ENCODE results near the gene ZNF768. TPM values are rescaled to one million over a fixed set of nuclear protein-coding genes. Genes with fewer than 3 reads are reported as not detected.

ZNF768 gene
- total RNA-seq, 6 donors from 2014 or later: 27.3 to 58.7 (median 34.8) TPM

DNA sequence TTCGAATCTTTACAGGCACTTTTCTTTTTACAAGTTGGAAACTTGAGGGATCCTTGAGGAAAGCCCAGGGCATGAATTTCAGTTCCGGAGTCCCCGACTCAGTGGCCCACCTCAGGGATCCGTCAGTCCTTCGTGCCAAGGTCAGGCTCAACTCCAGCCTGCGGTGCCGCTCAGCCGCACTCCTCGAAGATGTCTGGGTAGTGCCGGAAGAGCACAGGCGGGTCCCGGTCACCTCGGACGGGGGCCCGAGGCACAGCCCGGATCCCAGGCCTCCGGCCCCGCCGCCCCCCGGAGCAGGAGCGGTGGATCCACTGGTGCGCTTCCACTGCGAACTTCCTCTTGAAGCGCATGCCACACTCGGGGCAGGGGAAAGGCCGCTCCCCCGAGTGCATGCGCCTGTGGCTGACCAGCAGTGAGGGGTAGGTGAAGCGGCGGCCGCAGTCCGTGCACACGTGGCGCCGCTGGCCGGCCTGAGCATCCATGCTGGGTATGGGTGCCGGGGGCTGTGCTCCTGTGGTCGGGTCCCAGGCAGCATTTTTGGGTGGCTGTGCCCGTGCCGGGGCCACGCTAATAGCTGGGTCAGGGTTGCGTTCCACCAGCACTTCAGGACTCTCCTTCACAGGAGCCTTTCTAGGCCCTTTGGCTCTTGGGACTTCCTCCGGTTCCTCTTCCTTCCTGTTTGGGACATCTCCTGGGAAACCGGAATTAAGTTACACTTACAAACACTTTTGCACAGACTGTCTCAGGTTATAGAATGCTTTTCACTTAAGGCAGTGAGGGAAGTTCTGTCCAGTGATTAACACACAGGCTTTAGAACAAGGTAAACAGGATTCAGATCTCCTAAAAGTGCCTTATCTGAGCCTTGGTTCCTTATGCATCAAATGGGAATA is 43.6 kb upstream of the ZNF768 start:
- peaks cover 18 to 35% (median 21%) of the 10 kb centered on the region in 4 donors for H3K4me1 ChIP-seq
- ATAC-seq (ENCODE audit: low FRiP score in 2 of 2) (no peak), DNase-seq (peak in 1 of 2 donors; percentile 83)
- H3K9me3 ChIP-seq: no peaks in the 10 kb centered on the region
- H3K27ac ChIP-seq: peak overlapping the region; percentile 7 to 99 (median 97)
- 81 to 91% methylated on average over 26 to 43 of the region's 44 CpGs for WGBS, 2 donors
- peak in 1 of 4 donors; percentile 12 for TF ChIP-seq POLR2A (IDR thresholded peaks at IDR 0.05)
- peak in 1 of 2 donors; percentile 12 for TF ChIP-seq POLR2AphosphoS5 (IDR thresholded peaks at IDR 0.05)
- no peak for TF ChIP-seq EP300 (IDR thresholded peaks at IDR 0.05)
- TF ChIP-seq, protein P1, sequence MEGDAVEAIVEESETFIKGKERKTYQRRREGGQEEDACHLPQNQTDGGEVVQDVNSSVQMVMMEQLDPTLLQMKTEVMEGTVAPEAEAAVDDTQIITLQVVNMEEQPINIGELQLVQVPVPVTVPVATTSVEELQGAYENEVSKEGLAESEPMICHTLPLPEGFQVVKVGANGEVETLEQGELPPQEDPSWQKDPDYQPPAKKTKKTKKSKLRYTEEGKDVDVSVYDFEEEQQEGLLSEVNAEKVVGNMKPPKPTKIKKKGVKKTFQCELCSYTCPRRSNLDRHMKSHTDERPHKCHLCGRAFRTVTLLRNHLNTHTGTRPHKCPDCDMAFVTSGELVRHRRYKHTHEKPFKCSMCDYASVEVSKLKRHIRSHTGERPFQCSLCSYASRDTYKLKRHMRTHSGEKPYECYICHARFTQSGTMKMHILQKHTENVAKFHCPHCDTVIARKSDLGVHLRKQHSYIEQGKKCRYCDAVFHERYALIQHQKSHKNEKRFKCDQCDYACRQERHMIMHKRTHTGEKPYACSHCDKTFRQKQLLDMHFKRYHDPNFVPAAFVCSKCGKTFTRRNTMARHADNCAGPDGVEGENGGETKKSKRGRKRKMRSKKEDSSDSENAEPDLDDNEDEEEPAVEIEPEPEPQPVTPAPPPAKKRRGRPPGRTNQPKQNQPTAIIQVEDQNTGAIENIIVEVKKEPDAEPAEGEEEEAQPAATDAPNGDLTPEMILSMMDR (IDR thresholded peaks at IDR 0.05): no peak
- no peaks in the 10 kb centered on the region for H3K27me3 ChIP-seq
- H3K4me3 ChIP-seq: peak overlapping the region in 2 of 4 donors; percentile 70 to 80
- H3K36me3 ChIP-seq: peaks cover 0 to 4% (median 0%) of the 10 kb centered on the region in 4 donors

DNA sequence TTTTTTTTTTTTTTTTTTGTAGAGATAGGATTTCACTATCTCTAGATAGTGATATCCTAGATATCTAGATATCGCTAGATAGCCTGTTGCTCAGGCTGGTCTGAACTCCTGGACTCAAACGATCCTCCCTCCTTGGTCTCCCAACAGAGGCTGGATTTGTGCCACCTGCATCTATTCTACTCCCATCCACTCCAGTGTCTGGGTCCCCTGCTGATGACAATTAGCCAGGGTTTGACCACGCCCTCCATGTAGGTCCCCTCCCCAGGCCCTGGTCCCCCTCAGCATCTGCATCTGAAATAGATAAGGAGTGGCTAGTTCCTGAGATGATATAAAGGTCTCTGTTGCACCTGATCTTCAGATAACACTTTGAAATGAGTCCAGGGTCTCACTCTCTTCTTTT is 42.9 kb upstream of the ZNF768 start:
- no peak overlapping the region for H3K27ac ChIP-seq
- no peak overlapping the region for H3K4me3 ChIP-seq
- H3K36me3 ChIP-seq: peaks cover 0 to 4% (median 0%) of the 10 kb centered on the region in 4 donors
- WGBS, 2 donors: 91 to 97% methylated on average over 3 of the region's 3 CpGs
- H3K9me3 ChIP-seq: no peaks in the 10 kb centered on the region
- DNase-seq (no peak), ATAC-seq (ENCODE audit: low FRiP score in 2 of 2) (no peak)
- no peak for TF ChIP-seq POLR2A (IDR thresholded peaks at IDR 0.05)
- TF ChIP-seq POLR2AphosphoS5 (IDR thresholded peaks at IDR 0.05): no peak
- TF ChIP-seq, protein P1 (IDR thresholded peaks at IDR 0.05): no peak
- no peak for TF ChIP-seq EP300 (IDR thresholded peaks at IDR 0.05)
- H3K27me3 ChIP-seq: no peaks in the 10 kb centered on the region
- peaks cover 18 to 35% (median 21%) of the 10 kb centered on the region in 4 donors for H3K4me1 ChIP-seq

- H3K4me1 ChIP-seq: peaks cover 18 to 35% (median 21%) of the 10 kb centered on the region in 4 donors
- 58 to 59% methylated on average over 6 of the region's 6 CpGs for WGBS, 2 donors
- ATAC-seq (ENCODE audit: low FRiP score in 2 of 2) (no peak), DNase-seq (peak in 1 of 2 donors; percentile 40)
- peaks cover 0 to 4% (median 0%) of the 10 kb centered on the region in 4 donors for H3K36me3 ChIP-seq
- peak overlapping the region in 3 of 4 donors; percentile 18 to 57 (median 21) for H3K27ac ChIP-seq
- no peaks in the 10 kb centered on the region for H3K27me3 ChIP-seq
- TF ChIP-seq POLR2A (IDR thresholded peaks at IDR 0.05): no peak
- no peak for TF ChIP-seq POLR2AphosphoS5 (IDR thresholded peaks at IDR 0.05)
- TF ChIP-seq, protein P1 (IDR thresholded peaks at IDR 0.05): no peak
- TF ChIP-seq EP300 (IDR thresholded peaks at IDR 0.05): no peak
- no peak overlapping the region for H3K4me3 ChIP-seq
- H3K9me3 ChIP-seq: no peaks in the 10 kb centered on the region
These were observed 41.7 kb upstream of the ZNF768 start for GRCh38 chr16:30567991-30568638.

DNA sequence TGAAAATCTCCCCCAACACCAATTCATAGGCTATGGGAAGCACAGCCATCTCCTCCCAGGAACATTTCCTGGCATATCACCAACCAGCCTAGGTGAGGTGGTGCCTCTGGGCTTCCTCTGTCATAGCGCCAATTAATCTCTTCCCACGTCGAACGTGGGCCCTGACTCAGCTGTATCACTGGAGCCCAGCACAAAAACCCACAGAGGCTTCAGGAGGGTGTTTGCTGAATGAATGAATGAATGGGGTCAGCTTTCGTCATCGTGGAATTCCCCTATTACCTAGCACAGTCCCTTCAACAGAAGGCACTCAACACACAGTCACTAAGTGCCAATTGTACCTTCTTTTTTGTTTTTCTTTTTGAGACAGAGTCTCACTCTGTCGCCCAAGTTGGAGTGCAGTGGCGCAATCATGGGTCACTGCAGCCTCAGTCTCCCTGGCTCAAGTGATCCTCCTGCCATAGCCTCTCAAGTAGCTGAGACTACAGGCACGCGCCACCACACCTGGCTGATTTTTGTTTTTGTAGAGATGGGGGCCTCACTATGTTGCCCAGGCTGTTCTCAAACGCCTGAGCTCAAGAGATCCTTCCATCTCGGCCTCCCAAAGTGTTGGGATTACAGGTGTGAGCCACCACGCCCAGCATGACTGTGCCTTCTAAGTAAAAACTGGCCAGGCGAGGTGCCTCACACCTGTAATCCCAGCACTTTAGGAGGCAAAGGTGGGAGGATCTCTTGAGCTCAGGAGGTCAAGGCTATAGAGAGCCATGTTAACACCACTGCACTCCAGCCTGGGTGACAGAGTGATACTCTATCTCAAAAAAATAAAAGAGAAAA is 41.0 kb upstream of the ZNF768 start:
- no peaks in the 10 kb centered on the region for H3K27me3 ChIP-seq
- 75 to 77% methylated on average over 12 to 14 of the region's 14 CpGs for WGBS, 2 donors
- no peaks in the 10 kb centered on the region for H3K9me3 ChIP-seq
- H3K4me3 ChIP-seq: no peak overlapping the region
- peaks cover 15 to 31% (median 16%) of the 10 kb centered on the region in 4 donors for H3K4me1 ChIP-seq
- peaks cover 0 to 4% (median 0%) of the 10 kb centered on the region in 4 donors for H3K36me3 ChIP-seq
- TF ChIP-seq POLR2AphosphoS5 (IDR thresholded peaks at IDR 0.05) (no peak), EP300 (IDR thresholded peaks at IDR 0.05) (no peak)
- TF ChIP-seq, protein P1 (IDR thresholded peaks at IDR 0.05): no peak
- DNase-seq (no peak), ATAC-seq (ENCODE audit: low FRiP score in 2 of 2) (no peak)
- H3K27ac ChIP-seq: no peak overlapping the region
